Measurements from ENCODE around the gene GRIN2A. TPM values are rescaled to one million over a fixed set of nuclear protein-coding genes. Genes with fewer than 3 reads are reported as not detected.

Gene GRIN2A
- total and polyA plus RNA-seq, 8 donors = 0.06 to 9.8 (median 0.86) TPM

GRCh38 chr16:10093576-10093975, 88.7 kb downstream of the GRIN2A start:
- H3K27me3 ChIP-seq = no peaks in the 10 kb centered on the region
- no peak overlapping the region for H3K4me3 ChIP-seq
- no peaks in the 10 kb centered on the region for H3K36me3 ChIP-seq
- H3K27ac ChIP-seq = no peak overlapping the region
- no peaks in the 10 kb centered on the region for H3K9me3 ChIP-seq
- no peaks in the 10 kb centered on the region for H3K4me1 ChIP-seq
- intact Hi-C loops (cut with DNase I; ENCODE audit: low total_unique reads) = no loop called here
- TF ChIP-seq POLR2A (IDR thresholded peaks at IDR 0.05) (no peak), POLR2AphosphoS5 (IDR thresholded peaks at IDR 0.05) (no peak), EP300 (IDR thresholded peaks at IDR 0.05) (no peak)
- TF ChIP-seq, protein P1, sequence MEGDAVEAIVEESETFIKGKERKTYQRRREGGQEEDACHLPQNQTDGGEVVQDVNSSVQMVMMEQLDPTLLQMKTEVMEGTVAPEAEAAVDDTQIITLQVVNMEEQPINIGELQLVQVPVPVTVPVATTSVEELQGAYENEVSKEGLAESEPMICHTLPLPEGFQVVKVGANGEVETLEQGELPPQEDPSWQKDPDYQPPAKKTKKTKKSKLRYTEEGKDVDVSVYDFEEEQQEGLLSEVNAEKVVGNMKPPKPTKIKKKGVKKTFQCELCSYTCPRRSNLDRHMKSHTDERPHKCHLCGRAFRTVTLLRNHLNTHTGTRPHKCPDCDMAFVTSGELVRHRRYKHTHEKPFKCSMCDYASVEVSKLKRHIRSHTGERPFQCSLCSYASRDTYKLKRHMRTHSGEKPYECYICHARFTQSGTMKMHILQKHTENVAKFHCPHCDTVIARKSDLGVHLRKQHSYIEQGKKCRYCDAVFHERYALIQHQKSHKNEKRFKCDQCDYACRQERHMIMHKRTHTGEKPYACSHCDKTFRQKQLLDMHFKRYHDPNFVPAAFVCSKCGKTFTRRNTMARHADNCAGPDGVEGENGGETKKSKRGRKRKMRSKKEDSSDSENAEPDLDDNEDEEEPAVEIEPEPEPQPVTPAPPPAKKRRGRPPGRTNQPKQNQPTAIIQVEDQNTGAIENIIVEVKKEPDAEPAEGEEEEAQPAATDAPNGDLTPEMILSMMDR (IDR thresholded peaks at IDR 0.05) = no peak
- 77 to 85% (median 81%) methylated on average over 8 of the region's 8 CpGs for WGBS, 5 donors
- no peak for DNase-seq

DNA sequence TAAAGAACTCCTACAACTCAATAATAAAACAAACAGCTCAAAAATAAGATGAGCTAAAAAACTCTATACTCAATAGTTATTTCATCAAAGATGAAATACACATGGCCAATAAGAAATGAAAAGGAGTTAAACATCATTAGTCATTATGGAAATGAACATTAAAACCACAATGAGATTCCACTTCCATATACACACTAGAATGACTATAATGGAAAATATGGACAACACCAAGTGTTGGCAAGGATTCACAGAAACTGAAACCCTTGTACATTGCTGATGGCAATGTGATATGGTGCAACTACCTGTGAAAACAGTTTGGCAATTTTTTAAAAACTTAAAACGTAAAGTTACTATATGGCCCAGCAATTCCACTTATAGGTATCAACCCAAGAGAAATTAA, 91.4 kb downstream of the GRIN2A start:
- Histone ChIP-seq H3K4me3 (no peak overlapping the region), H3K27ac (no peak overlapping the region), H3K36me3 (no peaks in the 10 kb centered on the region), H3K9me3 (no peaks in the 10 kb centered on the region), H3K4me1 (peaks cover 3 to 15% (median 11%) of the 10 kb centered on the region in 4 donors), H3K27me3 (no peaks in the 10 kb centered on the region)
- DNase-seq = no peak
- TF ChIP-seq POLR2A (IDR thresholded peaks at IDR 0.05) (no peak), EP300 (IDR thresholded peaks at IDR 0.05) (no peak), POLR2AphosphoS5 (IDR thresholded peaks at IDR 0.05) (no peak)
- TF ChIP-seq, protein P1 (IDR thresholded peaks at IDR 0.05) = no peak
- intact Hi-C loops (cut with DNase I; ENCODE audit: low total_unique reads) = no loop called here
- 91 to 95% (median 95%) methylated on average over 1 of the region's 1 CpG for WGBS, 5 donors

DNA sequence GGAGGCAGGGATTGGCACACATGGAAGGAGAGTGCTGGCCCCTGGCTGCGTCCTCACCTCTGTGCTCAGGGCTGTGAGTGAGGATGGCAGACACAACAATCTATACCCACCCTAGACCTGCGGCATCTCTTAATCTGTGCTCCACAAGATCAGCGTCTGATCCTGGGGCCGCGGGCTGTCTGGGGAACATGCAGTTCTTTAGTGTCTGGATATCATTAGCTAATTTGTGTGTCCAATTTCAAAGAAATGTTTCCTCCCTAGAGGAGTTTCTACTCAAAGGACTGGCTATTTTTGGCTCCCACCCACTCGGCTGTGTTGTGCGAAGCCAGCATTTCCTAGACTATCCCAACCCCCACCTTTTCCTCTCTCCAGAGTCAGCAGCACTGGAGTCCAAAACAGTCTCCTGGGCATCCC, 93.8 kb downstream of the GRIN2A start:
- intact Hi-C loops (cut with DNase I; ENCODE audit: low total_unique reads) = no loop called here
- Histone ChIP-seq H3K9me3 (no peaks in the 10 kb centered on the region), H3K36me3 (no peaks in the 10 kb centered on the region), H3K27ac (peak overlapping the region in 2 of 5 donors; percentile 37 to 53), H3K4me1 (peaks cover 14 to 25% (median 18%) of the 10 kb centered on the region in 4 donors), H3K4me3 (no peak overlapping the region), H3K27me3 (no peaks in the 10 kb centered on the region)
- TF ChIP-seq, protein P1 (IDR thresholded peaks at IDR 0.05) = no peak
- no peak for TF ChIP-seq POLR2A (IDR thresholded peaks at IDR 0.05)
- TF ChIP-seq EP300 (IDR thresholded peaks at IDR 0.05) = no peak
- TF ChIP-seq POLR2AphosphoS5 (IDR thresholded peaks at IDR 0.05) = peak in 1 of 3 donors; percentile 25
- DNase-seq = peak in 1 of 2 donors; percentile 64
- 59 to 82% (median 74%) methylated on average over 7 of the region's 7 CpGs for WGBS, 5 donors

DNA sequence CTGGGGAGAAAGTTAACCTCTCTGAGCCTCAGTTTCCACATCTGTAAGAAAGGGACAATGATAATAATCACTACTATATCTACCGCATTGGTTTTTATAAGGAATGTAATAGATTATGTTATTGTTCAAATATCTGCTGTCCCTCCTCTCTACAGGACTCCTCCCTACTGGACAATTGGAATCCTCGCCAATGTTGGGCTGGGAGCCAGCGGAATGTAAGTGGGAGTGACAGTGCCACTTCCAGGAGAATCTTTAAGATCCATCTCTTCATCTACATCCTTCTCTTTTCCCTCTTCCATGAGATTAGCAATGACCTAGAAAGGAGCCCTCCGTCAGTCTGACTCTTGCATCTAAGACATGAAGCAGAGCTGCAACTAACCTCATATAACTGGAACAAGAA, 95.1 kb downstream of the GRIN2A start:
- H3K9me3 ChIP-seq = no peaks in the 10 kb centered on the region
- intact Hi-C loops (cut with DNase I; ENCODE audit: low total_unique reads) = no loop called here
- no peak overlapping the region for H3K4me3 ChIP-seq
- no peak for TF ChIP-seq POLR2AphosphoS5 (IDR thresholded peaks at IDR 0.05)
- TF ChIP-seq, protein P1 (IDR thresholded peaks at IDR 0.05) = no peak
- no peak for TF ChIP-seq EP300 (IDR thresholded peaks at IDR 0.05)
- no peak for TF ChIP-seq POLR2A (IDR thresholded peaks at IDR 0.05)
- peak overlapping the region in 1 of 5 donors; percentile 33 for H3K27ac ChIP-seq
- H3K4me1 ChIP-seq = peaks cover 14 to 25% (median 18%) of the 10 kb centered on the region in 4 donors
- H3K36me3 ChIP-seq = no peaks in the 10 kb centered on the region
- no peaks in the 10 kb centered on the region for H3K27me3 ChIP-seq
- no peak for DNase-seq
- WGBS, 5 donors = 87 to 96% (median 90%) methylated on average over 4 of the region's 4 CpGs
